A549 treated with Mapracorat at 1 μM for 4 hours (cell line): ENCODE data around the gene DGAT2. TPM values are rescaled to one million over a fixed set of nuclear protein-coding genes. Genes with fewer than 3 reads are reported as not detected.

Source experiments
- total RNA-seq: library from RNA; stranded (reverse); fragments of 200-300 nt; extraction: Qiagen RNA extraction; gene quantifications from 5 replicates; pipeline ENCODE4 v1.2.3, GENCODE V29; 2022

DGAT2 gene
- total RNA-seq: 1.2 to 2.2 TPM (median 2.0 TPM) in 5 replicates

GRCh38 chr11:75768112-75768908 lies at the start of gene DGAT2:
Gene DGAT2 (plus strand): TSS chr11:75768778. CDS start chr11:75768992, 214 bp downstream.

GRCh38 chr11:75814677-75815344 lies 46.2 kb downstream of the DGAT2 start, which contains the start of gene UVRAG:
Gene UVRAG (plus strand): TSS chr11:75815210. CDS start chr11:75815408, 198 bp downstream.

Other genes starting within 250 kb of the DGAT2 start
- gene GDPD5, start 242.8 kb upstream of the DGAT2 start, total RNA-seq: 10.0 to 14.9 TPM (median 13.0 TPM) in 5 replicates
- gene SERPINH1, start 206.5 kb upstream of the DGAT2 start, total RNA-seq: 65.1 to 94.8 TPM (median 90.6 TPM) in 5 replicates
- 1.5 to 1.9 TPM (median 1.8 TPM) in 5 replicates for gene MAP6, start 99.7 kb upstream of the DGAT2 start, total RNA-seq
- not detected in 5 replicates for gene MOGAT2, start 50.9 kb upstream of the DGAT2 start, total RNA-seq
- 10.1 to 12.4 TPM (median 10.4 TPM) in 5 replicates for gene UVRAG, start 46.4 kb downstream of the DGAT2 start, total RNA-seq